ENCODE results near the gene HAUS1. TPM values are rescaled to one million over a fixed set of nuclear protein-coding genes. Genes with fewer than 3 reads are reported as not detected.
A peak's percentile ranks its signal among the peaks of the same experiment; 100 is the strongest.

HAUS1 gene
- total RNA-seq = 10 to 100 TPM; 61.1 to 66.3 TPM

GRCh38 chr18:46104128-46104911 is at the start of gene HAUS1:
TSS of gene HAUS1 (plus strand) at chr18:46104385. CDS start at chr18:46104412, 27 bp downstream.
- no peaks in the 10 kb centered on the region for H3K9me3 Mint-ChIP-seq
- peaks cover 16% of the 10 kb centered on the region for H3K36me3 Mint-ChIP-seq
- peak within 1 kb of the TSS; percentile 98 for H3K4me3 Mint-ChIP-seq
- H3K27ac Mint-ChIP-seq = peak within 1 kb of the TSS; percentile 95
- DNase-seq = peak; percentile 81
- peaks cover 22% of the 10 kb centered on the region for H3K4me1 Mint-ChIP-seq
- H3K27me3 Mint-ChIP-seq = no peaks in the 10 kb centered on the region

GRCh38 chr18:46054956-46055837 is 49.0 kb upstream of the HAUS1 start:
- no peaks in the 10 kb centered on the region for H3K27me3 Mint-ChIP-seq
- H3K4me1 Mint-ChIP-seq = peaks cover 34% of the 10 kb centered on the region
- H3K9me3 Mint-ChIP-seq = no peaks in the 10 kb centered on the region
- peak overlapping the region; percentile 2 for H3K27ac Mint-ChIP-seq
- peaks cover 10% of the 10 kb centered on the region for H3K36me3 Mint-ChIP-seq
- peak overlapping the region; percentile 38 for H3K4me3 Mint-ChIP-seq
- DNase-seq = no peak

GRCh38 chr18:46055838-46056230 is 48.4 kb upstream of the HAUS1 start:
- peak overlapping the region; percentile 2 for H3K27ac Mint-ChIP-seq
- DNase-seq = no peak
- peaks cover 10% of the 10 kb centered on the region for H3K36me3 Mint-ChIP-seq
- peaks cover 34% of the 10 kb centered on the region for H3K4me1 Mint-ChIP-seq
- H3K9me3 Mint-ChIP-seq = no peaks in the 10 kb centered on the region
- H3K27me3 Mint-ChIP-seq = no peaks in the 10 kb centered on the region
- H3K4me3 Mint-ChIP-seq = peak overlapping the region; percentile 38

GRCh38 chr18:46060359-46060841 is 43.8 kb upstream of the HAUS1 start:
- Mint-ChIP-seq H3K27ac (no peak overlapping the region), H3K36me3 (peaks cover 5% of the 10 kb centered on the region), H3K27me3 (no peaks in the 10 kb centered on the region), H3K4me1 (peaks cover 33% of the 10 kb centered on the region), H3K4me3 (no peak overlapping the region), H3K9me3 (no peaks in the 10 kb centered on the region)
- no peak for DNase-seq

GRCh38 chr18:46061387-46061786 is 42.8 kb upstream of the HAUS1 start:
- Mint-ChIP-seq H3K27me3 (no peaks in the 10 kb centered on the region), H3K4me1 (peaks cover 25% of the 10 kb centered on the region), H3K36me3 (peaks cover 3% of the 10 kb centered on the region), H3K27ac (no peak overlapping the region), H3K4me3 (no peak overlapping the region), H3K9me3 (no peaks in the 10 kb centered on the region)
- no peak for DNase-seq

- H3K27ac Mint-ChIP-seq = no peak overlapping the region
- H3K4me3 Mint-ChIP-seq = no peak overlapping the region
- H3K36me3 Mint-ChIP-seq = peaks cover 3% of the 10 kb centered on the region
- no peaks in the 10 kb centered on the region for H3K9me3 Mint-ChIP-seq
- DNase-seq = no peak
- H3K4me1 Mint-ChIP-seq = peaks cover 25% of the 10 kb centered on the region
- H3K27me3 Mint-ChIP-seq = no peaks in the 10 kb centered on the region
Measured at GRCh38 chr18:46061796-46062195, 42.4 kb upstream of the HAUS1 start.

- Mint-ChIP-seq H3K27ac (no peak overlapping the region), H3K9me3 (no peaks in the 10 kb centered on the region), H3K4me3 (no peak overlapping the region), H3K4me1 (peaks cover 25% of the 10 kb centered on the region), H3K27me3 (no peaks in the 10 kb centered on the region), H3K36me3 (peaks cover 3% of the 10 kb centered on the region)
- no peak for DNase-seq
Measured at GRCh38 chr18:46062781-46063180, 41.4 kb upstream of the HAUS1 start.

- DNase-seq = no peak
- Mint-ChIP-seq H3K27me3 (no peaks in the 10 kb centered on the region), H3K9me3 (no peaks in the 10 kb centered on the region), H3K4me3 (no peak overlapping the region), H3K36me3 (peaks cover 10% of the 10 kb centered on the region), H3K27ac (no peak overlapping the region), H3K4me1 (peaks cover 35% of the 10 kb centered on the region)
Measured at GRCh38 chr18:46067438-46068007, 36.7 kb upstream of the HAUS1 start.

- Mint-ChIP-seq H3K4me1 (peaks cover 41% of the 10 kb centered on the region), H3K4me3 (no peak overlapping the region)
Measured at GRCh38 chr18:46068763-46069162, 35.4 kb upstream of the HAUS1 start.

GRCh38 chr18:46069524-46069923 is 34.7 kb upstream of the HAUS1 start:
- Mint-ChIP-seq H3K4me1 (peaks cover 42% of the 10 kb centered on the region), H3K4me3 (no peak overlapping the region), H3K27ac (no peak overlapping the region), H3K36me3 (peaks cover 9% of the 10 kb centered on the region), H3K27me3 (no peaks in the 10 kb centered on the region), H3K9me3 (no peaks in the 10 kb centered on the region)
- no peak for DNase-seq

More at GRCh38 chr18:46068763-46069162, 35.4 kb upstream of the HAUS1 start:
- H3K9me3 Mint-ChIP-seq = no peaks in the 10 kb centered on the region
- no peaks in the 10 kb centered on the region for H3K27me3 Mint-ChIP-seq
- no peak overlapping the region for H3K27ac Mint-ChIP-seq
- DNase-seq = no peak
- peaks cover 10% of the 10 kb centered on the region for H3K36me3 Mint-ChIP-seq

- no peak for DNase-seq
- H3K36me3 Mint-ChIP-seq = peaks cover 9% of the 10 kb centered on the region
- H3K4me3 Mint-ChIP-seq = no peak overlapping the region
- no peaks in the 10 kb centered on the region for H3K9me3 Mint-ChIP-seq
- H3K4me1 Mint-ChIP-seq = peaks cover 39% of the 10 kb centered on the region
- no peak overlapping the region for H3K27ac Mint-ChIP-seq
- H3K27me3 Mint-ChIP-seq = no peaks in the 10 kb centered on the region
Measured at GRCh38 chr18:46070232-46070631, 34.0 kb upstream of the HAUS1 start.

GRCh38 chr18:46070815-46071652 is 33.2 kb upstream of the HAUS1 start:
- H3K27ac Mint-ChIP-seq = peak overlapping the region; percentile 60
- H3K4me1 Mint-ChIP-seq = peaks cover 39% of the 10 kb centered on the region
- no peaks in the 10 kb centered on the region for H3K9me3 Mint-ChIP-seq
- peak overlapping the region; percentile 69 for H3K4me3 Mint-ChIP-seq
- no peaks in the 10 kb centered on the region for H3K27me3 Mint-ChIP-seq
- DNase-seq = peak; percentile 25
- H3K36me3 Mint-ChIP-seq = peaks cover 9% of the 10 kb centered on the region

- H3K27ac Mint-ChIP-seq = peak within 1 kb of the TSS; percentile 67
- peaks cover 9% of the 10 kb centered on the region for H3K36me3 Mint-ChIP-seq
- H3K4me3 Mint-ChIP-seq = peak within 1 kb of the TSS; percentile 81
- no peaks in the 10 kb centered on the region for H3K27me3 Mint-ChIP-seq
- DNase-seq = peak; percentile 69
- peaks cover 37% of the 10 kb centered on the region for H3K4me1 Mint-ChIP-seq
- H3K9me3 Mint-ChIP-seq = no peaks in the 10 kb centered on the region
Measured at GRCh38 chr18:46071653-46072375, 32.4 kb upstream of the HAUS1 start, which contains the start of gene PSTPIP2. TSS of gene PSTPIP2 (minus strand) at chr18:46072260. CDS start at chr18:46072188, 72 bp downstream.

All from activated naive CD8-positive, alpha-beta T cell treated with anti-CD3 and anti-CD28 coated beads for 36 hours (primary cell).